AG09319 (cell line): Measurements from ENCODE around the gene FBXW5.

Experiments
- DNase-seq: peaks from one replicate; pipeline ENCODE4 v3.0.0-alpha.2; 2010; ENCODE audit warnings: low read depth; ENCODE audit errors: extremely low read depth
- TF ChIP-seq, protein P1 (sequence below): IDR thresholded peaks from 2 replicates; pipeline ENCODE4 v1.5.1; 2011; ENCODE audit warnings: low read depth, mild to moderate bottlenecking, inconsistent platforms, low read length, moderate library complexity

The FBXW5 gene

DNA sequence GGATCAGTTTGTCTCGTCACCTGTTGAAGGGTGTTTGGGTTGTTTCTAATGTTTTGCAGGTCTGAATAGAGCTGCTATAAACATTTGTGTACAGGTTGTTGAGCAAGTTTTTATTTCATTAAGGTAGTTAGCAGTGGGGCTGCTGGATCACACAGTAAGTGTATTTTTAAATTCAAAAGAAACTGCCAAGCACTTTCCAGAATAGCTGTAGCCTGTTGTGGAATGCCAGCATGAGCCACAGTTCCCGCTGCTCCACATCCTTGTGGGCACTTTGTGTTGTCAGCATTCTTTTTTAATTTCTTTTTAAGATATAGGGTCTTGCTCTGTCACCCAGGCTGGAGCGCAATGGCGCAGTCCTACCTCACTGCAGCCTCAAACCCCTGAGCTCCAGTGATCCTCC, 14.5 kb downstream of the FBXW5 start:
- TF ChIP-seq, protein P1, sequence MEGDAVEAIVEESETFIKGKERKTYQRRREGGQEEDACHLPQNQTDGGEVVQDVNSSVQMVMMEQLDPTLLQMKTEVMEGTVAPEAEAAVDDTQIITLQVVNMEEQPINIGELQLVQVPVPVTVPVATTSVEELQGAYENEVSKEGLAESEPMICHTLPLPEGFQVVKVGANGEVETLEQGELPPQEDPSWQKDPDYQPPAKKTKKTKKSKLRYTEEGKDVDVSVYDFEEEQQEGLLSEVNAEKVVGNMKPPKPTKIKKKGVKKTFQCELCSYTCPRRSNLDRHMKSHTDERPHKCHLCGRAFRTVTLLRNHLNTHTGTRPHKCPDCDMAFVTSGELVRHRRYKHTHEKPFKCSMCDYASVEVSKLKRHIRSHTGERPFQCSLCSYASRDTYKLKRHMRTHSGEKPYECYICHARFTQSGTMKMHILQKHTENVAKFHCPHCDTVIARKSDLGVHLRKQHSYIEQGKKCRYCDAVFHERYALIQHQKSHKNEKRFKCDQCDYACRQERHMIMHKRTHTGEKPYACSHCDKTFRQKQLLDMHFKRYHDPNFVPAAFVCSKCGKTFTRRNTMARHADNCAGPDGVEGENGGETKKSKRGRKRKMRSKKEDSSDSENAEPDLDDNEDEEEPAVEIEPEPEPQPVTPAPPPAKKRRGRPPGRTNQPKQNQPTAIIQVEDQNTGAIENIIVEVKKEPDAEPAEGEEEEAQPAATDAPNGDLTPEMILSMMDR = no peak

GRCh38 chr9:136928591-136928990, 15.9 kb downstream of the FBXW5 start:
- TF ChIP-seq, protein P1 = no peak
- DNase-seq = no peak

More for the DNA sequence above, 14.5 kb downstream of the FBXW5 start:
- no peak for DNase-seq

DNA sequence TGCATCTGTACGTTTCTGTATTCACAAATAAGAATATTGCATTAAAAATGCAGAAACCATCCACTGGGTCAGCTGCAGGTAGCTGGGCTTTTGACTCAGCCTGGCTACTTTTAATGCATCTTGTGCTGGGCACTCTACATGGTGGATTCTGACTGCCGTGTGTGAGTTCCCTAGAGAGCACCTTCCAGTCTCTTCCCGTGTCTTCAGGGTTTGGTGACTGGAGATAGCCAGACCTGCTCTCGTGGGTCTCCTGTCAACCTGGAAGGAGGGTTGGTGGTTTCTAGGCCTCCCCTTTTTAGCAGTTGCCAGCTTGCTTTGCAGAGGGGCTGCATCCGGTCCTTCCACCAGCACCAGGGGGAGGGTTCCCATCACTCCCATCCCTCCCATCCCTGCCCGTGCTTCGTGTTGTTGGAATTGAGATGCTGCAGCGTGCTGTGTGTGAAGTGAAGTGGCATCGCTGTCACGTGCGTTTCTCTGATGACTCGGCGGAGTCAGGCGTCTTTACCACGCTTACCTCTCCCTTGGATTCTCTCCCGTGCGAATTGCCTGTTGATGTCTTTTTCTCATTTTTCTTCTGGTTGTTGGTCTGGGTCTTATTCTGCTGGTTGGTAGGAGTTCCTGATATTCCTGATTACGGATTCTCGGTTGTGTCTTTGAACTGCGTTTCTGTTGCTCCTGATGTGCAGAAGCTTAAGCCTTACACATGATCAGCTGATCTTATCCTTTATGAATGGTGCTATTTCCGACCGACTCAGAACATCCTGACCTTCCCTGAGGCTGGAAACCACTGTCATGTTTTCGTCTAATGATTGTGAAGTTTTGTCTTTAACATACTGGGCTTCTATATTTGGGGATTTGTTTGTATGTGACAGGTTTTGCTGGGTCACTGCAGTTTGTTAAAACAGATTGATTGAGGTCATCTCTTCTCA, 16.9 kb downstream of the FBXW5 start:
- TF ChIP-seq, protein P1 = no peak
- DNase-seq = no peak

DNA sequence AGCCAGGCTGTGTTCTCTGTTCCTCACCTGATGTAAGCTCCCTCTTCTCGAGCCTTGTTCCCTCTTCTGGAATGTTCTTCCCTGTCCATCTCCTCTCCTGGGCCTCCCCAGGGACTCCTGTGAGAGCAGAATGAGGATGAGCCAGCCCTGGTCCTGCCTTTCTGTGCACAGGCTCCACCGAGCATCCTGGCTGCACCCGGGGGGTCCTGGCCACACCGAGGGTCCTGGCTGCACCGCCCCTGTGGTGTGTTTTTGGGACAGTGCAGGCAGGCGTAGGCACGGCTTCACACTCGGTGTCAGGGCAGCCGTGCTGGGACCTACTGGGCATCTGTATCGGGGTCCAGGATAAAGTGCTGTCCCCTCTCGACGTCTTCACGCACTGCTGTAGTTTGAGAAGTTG, 17.8 kb downstream of the FBXW5 start:
- DNase-seq = no peak
- TF ChIP-seq, protein P1 = no peak

DNA sequence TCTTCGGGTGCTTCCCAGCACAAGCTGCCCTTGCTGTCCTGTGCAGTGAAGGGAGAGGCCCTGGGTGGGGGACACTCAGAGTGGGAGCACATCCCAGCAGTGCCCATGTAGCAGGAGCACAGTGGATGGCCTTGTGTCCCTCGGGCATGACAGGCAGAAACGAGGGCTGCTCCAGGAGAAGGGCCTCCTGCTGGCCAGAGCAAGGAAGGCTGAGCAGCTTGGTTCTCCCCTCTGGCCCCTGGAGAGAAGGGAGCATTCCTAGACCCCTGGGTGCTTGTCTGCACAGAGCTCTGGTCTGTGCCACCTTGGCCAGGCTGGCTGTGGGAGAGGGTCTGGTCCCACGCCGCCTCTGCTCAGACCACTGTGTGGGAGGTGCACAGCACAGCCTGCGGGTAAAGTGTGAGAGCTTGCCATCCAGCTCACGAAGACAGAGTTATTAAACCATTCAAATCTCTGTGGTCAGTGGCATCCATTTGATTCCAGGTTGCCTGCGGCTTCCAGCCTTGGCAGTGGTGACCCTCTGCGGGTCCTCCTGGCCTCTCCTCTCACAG, 18.3 kb downstream of the FBXW5 start:
- DNase-seq = no peak
- TF ChIP-seq, protein P1 = no peak; the same call in none of the 2 replicates

- TF ChIP-seq, protein P1 = no peak
- no peak for DNase-seq
These were observed 19.0 kb downstream of the FBXW5 start for GRCh38 chr9:136925414-136926153.

GRCh38 chr9:136923881-136924280, 20.7 kb downstream of the FBXW5 start:
- TF ChIP-seq, protein P1 = no peak
- DNase-seq = no peak
